Gastroesophageal sphincter (tissue), 3 donors: Measurements from ENCODE around the gene HELZ2.

ENCODE experiments used
- CTCF ChIP-seq, 4 experiments: fragments of 200-600 bp in 2 of 4; fragments of 450-650 bp in 2 of 4; sonication (generic) in 1 of 4; IDR thresholded peaks; one replicate each; pipeline ENCODE4 v1.5.1; 2017 to 2019; ENCODE audit warnings: antibody characterized with exemption in 4 of 4, mild to moderate bottlenecking in 2 of 4, moderate library complexity in 2 of 4
- POLR2AphosphoS5 ChIP-seq: sonication (generic); formaldehyde crosslinking; IDR thresholded peaks from one replicate; pipeline ENCODE4 v1.6.1; 2017; ENCODE audit warnings: antibody characterized with exemption

- no peak for TF ChIP-seq CTCF (IDR thresholded peaks at IDR 0.05)
- TF ChIP-seq POLR2AphosphoS5: no peak
These were observed 37.6 kb upstream of the HELZ2 start for GRCh38 chr20:63611646-63612045.
